NCI-H2196 (cell line): ENCODE data around the gene KCNT2.
"Not testable (repeated sequence)": the region's sequence is repeated elsewhere in the genome, so short reads cannot be mapped to it uniquely, and the experiment has no call there.

Experiments
- DNase-seq: peaks from one replicate; lab custom pipeline; 2025; ENCODE audit not compliant: unreplicated experiment; lab: John Stamatoyannopoulos, UW

The KCNT2 gene

GRCh38 chr1:196516373-196516772, 91.9 kb downstream of the KCNT2 start:
- no peak for DNase-seq

- no peak for DNase-seq
Measured at GRCh38 chr1:196515904-196516303, 92.3 kb downstream of the KCNT2 start.

- DNase-seq, result no peak
Measured at GRCh38 chr1:196513821-196514220, 94.4 kb downstream of the KCNT2 start.

- no peak for DNase-seq
Measured at GRCh38 chr1:196510451-196510850, 97.8 kb downstream of the KCNT2 start.

GRCh38 chr1:196504224-196504623, 104.0 kb downstream of the KCNT2 start:
- DNase-seq, result not testable (repeated sequence)

- DNase-seq, result no peak
Measured at GRCh38 chr1:196502437-196502836, 105.8 kb downstream of the KCNT2 start.

- no peak for DNase-seq
Measured at GRCh38 chr1:196501760-196502428, 106.3 kb downstream of the KCNT2 start.

- DNase-seq, result no peak
Measured at GRCh38 chr1:196497817-196498216, 110.4 kb downstream of the KCNT2 start.

- no peak for DNase-seq
Measured at GRCh38 chr1:196494766-196495165, 113.5 kb downstream of the KCNT2 start.

- DNase-seq, result no peak
Measured at GRCh38 chr1:196493881-196494280, 114.4 kb downstream of the KCNT2 start.

- no peak for DNase-seq
Measured at GRCh38 chr1:196488579-196488978, 119.7 kb downstream of the KCNT2 start.

- DNase-seq, result no peak
Measured at GRCh38 chr1:196486346-196486745, 121.9 kb downstream of the KCNT2 start.

GRCh38 chr1:196481616-196482015, 126.6 kb downstream of the KCNT2 start:
- no peak for DNase-seq

GRCh38 chr1:196477262-196477661, 131.0 kb downstream of the KCNT2 start:
- no peak for DNase-seq

GRCh38 chr1:196467230-196467925, 140.9 kb downstream of the KCNT2 start:
- no peak for DNase-seq

GRCh38 chr1:196466654-196467053, 141.6 kb downstream of the KCNT2 start:
- DNase-seq, result no peak

- DNase-seq, result no peak
Measured at GRCh38 chr1:196466166-196466565, 142.1 kb downstream of the KCNT2 start.

GRCh38 chr1:196464480-196464941, 143.7 kb downstream of the KCNT2 start:
- DNase-seq, result no peak

GRCh38 chr1:196462086-196462485, 146.2 kb downstream of the KCNT2 start:
- no peak for DNase-seq

GRCh38 chr1:196461521-196461920, 146.7 kb downstream of the KCNT2 start:
- no peak for DNase-seq

GRCh38 chr1:196459383-196459782, 148.9 kb downstream of the KCNT2 start:
- DNase-seq, result no peak

GRCh38 chr1:196454792-196455191, 153.4 kb downstream of the KCNT2 start:
- no peak for DNase-seq

- DNase-seq, result no peak
Measured at GRCh38 chr1:196451103-196451502, 157.1 kb downstream of the KCNT2 start.
